ENCODE data around the gene SPDEF.

The SPDEF gene

GRCh38 chr6:34526241-34526972, 29.7 kb downstream of the SPDEF start:
- no peak for DNase-seq

- DNase-seq: no peak
These were observed 30.5 kb downstream of the SPDEF start for GRCh38 chr6:34525431-34526175.

GRCh38 chr6:34524971-34525370, 31.2 kb downstream of the SPDEF start:
- DNase-seq: no peak

GRCh38 chr6:34524499-34524898, 31.6 kb downstream of the SPDEF start:
- no peak for DNase-seq

- DNase-seq: no peak
These were observed 32.5 kb downstream of the SPDEF start for GRCh38 chr6:34523441-34524206.

- no peak for DNase-seq
These were observed 33.4 kb downstream of the SPDEF start for GRCh38 chr6:34522761-34523160.

GRCh38 chr6:34521463-34522285, 34.5 kb downstream of the SPDEF start:
- no peak for DNase-seq

- DNase-seq: no peak
These were observed 35.3 kb downstream of the SPDEF start for GRCh38 chr6:34520645-34521462.

- DNase-seq: no peak
These were observed 36.0 kb downstream of the SPDEF start for GRCh38 chr6:34519971-34520644.

- no peak for DNase-seq
These were observed 37.3 kb downstream of the SPDEF start for GRCh38 chr6:34518669-34519365.

- no peak for DNase-seq
These were observed 38.2 kb downstream of the SPDEF start for GRCh38 chr6:34517966-34518365.

GRCh38 chr6:34517461-34517881, 38.7 kb downstream of the SPDEF start:
- no peak for DNase-seq

- DNase-seq: no peak
These were observed 39.5 kb downstream of the SPDEF start for GRCh38 chr6:34516391-34517324.

GRCh38 chr6:34515473-34516387, 40.4 kb downstream of the SPDEF start:
- DNase-seq: no peak

- no peak for DNase-seq
These were observed 41.3 kb downstream of the SPDEF start for GRCh38 chr6:34514593-34515472.

- no peak for DNase-seq
These were observed 42.0 kb downstream of the SPDEF start for GRCh38 chr6:34514112-34514511.

- DNase-seq: no peak
These were observed 42.5 kb downstream of the SPDEF start for GRCh38 chr6:34513646-34514045.

Measured in activated T-cell treated with anti-CD3 and anti-CD28 coated beads for 4 hours (primary cell).